ENCODE results near the gene GUCY1A2.

GUCY1A2 gene

GRCh38 chr11:106627694-106628093 is 390.6 kb downstream of the GUCY1A2 start:
- TF ChIP-seq CTCF (IDR thresholded peaks at IDR 0.05; ENCODE audit: low read depth, low read length, missing control alignments) = no peak
- no peak for DNase-seq (ENCODE audit: extremely low read depth, low read depth)
- H3K4me3 ChIP-seq (replicated peaks; ENCODE audit: low read depth, low read length) = no peak overlapping the region

GRCh38 chr11:106625566-106625965 is 392.7 kb downstream of the GUCY1A2 start:
- no peak for TF ChIP-seq CTCF (IDR thresholded peaks at IDR 0.05; ENCODE audit: low read depth, low read length, missing control alignments)
- no peak overlapping the region for H3K4me3 ChIP-seq (replicated peaks; ENCODE audit: low read depth, low read length)
- no peak for DNase-seq (ENCODE audit: extremely low read depth, low read depth)

- DNase-seq (ENCODE audit: extremely low read depth, low read depth) = no peak
- no peak for TF ChIP-seq CTCF (IDR thresholded peaks at IDR 0.05; ENCODE audit: low read depth, low read length, missing control alignments)
- H3K4me3 ChIP-seq (replicated peaks; ENCODE audit: low read depth, low read length) = no peak overlapping the region
Measured at GRCh38 chr11:106624377-106624776, 393.9 kb downstream of the GUCY1A2 start.
